Immature natural killer cell (primary cell): ENCODE results near the gene CEACAM21. TPM values are rescaled to one million over a fixed set of nuclear protein-coding genes. Genes with fewer than 3 reads are reported as not detected.

Experiments used
- DNase-seq, 3 donors: peaks; one replicate each; pipeline ENCODE4 v3.0.0; 2022; ENCODE audit warnings: mixed read lengths in 1 of 3
- H3K27ac Mint-ChIP-seq, 6 donors: one replicate each; pipeline ENCODE4 v1.8.0; 2020; ENCODE audit warnings: mixed read lengths in 6 of 6, mild to moderate bottlenecking in 5 of 6, inconsistent platforms in 4 of 6, moderate library complexity in 3 of 6
- H3K27me3 Mint-ChIP-seq, 3 donors: one replicate each; pipeline ENCODE4 v1.8.0; 2020 to 2021; ENCODE audit warnings: low read depth in 3 of 3, mild to moderate bottlenecking in 3 of 3, mixed read lengths in 3 of 3, moderate library complexity in 3 of 3, inconsistent platforms in 1 of 3
- H3K36me3 Mint-ChIP-seq, 3 donors: one replicate each; pipeline ENCODE4 v1.8.0; 2020; ENCODE audit warnings: mixed read lengths in 3 of 3, inconsistent platforms in 2 of 3, mild to moderate bottlenecking in 2 of 3
- H3K4me1 Mint-ChIP-seq, 2 donors: one replicate each; pipeline ENCODE4 v1.8.0; 2020; ENCODE audit warnings: inconsistent platforms in 2 of 2, mild to moderate bottlenecking in 2 of 2, mixed read lengths in 2 of 2, moderate library complexity in 1 of 2
- H3K4me3 Mint-ChIP-seq, 5 donors: one replicate each; pipeline ENCODE4 v1.8.0; 2020; ENCODE audit warnings: mild to moderate bottlenecking in 5 of 5, mixed read lengths in 5 of 5, inconsistent platforms in 3 of 5, moderate library complexity in 3 of 5
- H3K9me3 Mint-ChIP-seq, 6 donors: one replicate each; pipeline ENCODE4 v1.8.0; 2020; ENCODE audit warnings: mild to moderate bottlenecking in 6 of 6, mixed read lengths in 6 of 6, inconsistent platforms in 4 of 6, moderate library complexity in 3 of 6
- polyA plus RNA-seq, 3 donors: library from polyadenylated mRNA; unstranded; fragments of 300-500 nt; fragmentation: Illumina TruSeq; gene quantifications; one replicate each; pipeline ENCODE4 v1.2.3, GENCODE V29; 2021

The CEACAM21 gene
- polyA plus RNA-seq, 3 donors from 2014 or later: 16.0 to 44.9 (median 43.7) TPM

DNA sequence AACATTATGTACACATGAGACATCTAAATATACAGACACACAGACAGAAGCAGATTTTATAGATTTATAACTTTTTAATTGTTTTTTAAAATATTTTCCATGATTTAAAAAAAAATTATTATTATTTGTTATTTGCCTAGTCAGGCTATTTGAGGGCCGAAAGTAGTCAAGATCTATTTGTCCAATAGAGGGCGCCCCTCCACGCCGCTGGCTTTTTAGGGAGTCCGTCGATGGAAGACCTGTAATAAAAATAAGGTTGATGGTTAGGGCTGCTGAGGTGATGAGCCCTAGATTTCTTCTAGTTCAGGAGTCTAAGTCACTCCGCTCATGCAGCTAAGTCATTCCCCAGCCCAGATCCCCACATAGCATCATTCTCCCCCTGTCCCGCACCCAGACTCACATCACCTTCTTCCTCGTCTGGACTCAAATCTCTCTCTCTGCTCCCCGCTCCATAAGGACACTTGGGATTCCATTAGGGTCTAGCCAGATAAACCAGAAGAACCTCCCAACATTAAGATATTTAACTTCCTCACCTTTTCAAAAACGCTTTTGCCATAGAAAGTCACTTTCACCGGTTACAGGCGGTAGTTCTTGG, 33.9 kb upstream of the CEACAM21 start:
- peaks cover 37 to 48% of the 10 kb centered on the region in 2 donors for H3K4me1 Mint-ChIP-seq
- peak overlapping the region in 3 of 5 donors; percentile 30 to 59 (median 39) for H3K4me3 Mint-ChIP-seq
- H3K27me3 Mint-ChIP-seq: peaks cover 3 to 11% (median 8%) of the 10 kb centered on the region in 3 donors
- peak; percentile 73 to 77 (median 74) for DNase-seq
- no peaks in the 10 kb centered on the region for H3K36me3 Mint-ChIP-seq
- peak overlapping the region in 4 of 6 donors; percentile 36 to 82 (median 61) for H3K27ac Mint-ChIP-seq
- H3K9me3 Mint-ChIP-seq: no peaks in the 10 kb centered on the region

GRCh38 chr19:41542622-41543021, 33.3 kb upstream of the CEACAM21 start:
- peak overlapping the region in 1 of 6 donors; percentile 36 for H3K27ac Mint-ChIP-seq
- H3K4me3 Mint-ChIP-seq: peak overlapping the region in 1 of 5 donors; percentile 3
- no peaks in the 10 kb centered on the region for H3K9me3 Mint-ChIP-seq
- peaks cover 41 to 54% of the 10 kb centered on the region in 2 donors for H3K4me1 Mint-ChIP-seq
- DNase-seq: no peak
- H3K36me3 Mint-ChIP-seq: no peaks in the 10 kb centered on the region
- peaks cover 3 to 11% (median 8%) of the 10 kb centered on the region in 3 donors for H3K27me3 Mint-ChIP-seq

DNA sequence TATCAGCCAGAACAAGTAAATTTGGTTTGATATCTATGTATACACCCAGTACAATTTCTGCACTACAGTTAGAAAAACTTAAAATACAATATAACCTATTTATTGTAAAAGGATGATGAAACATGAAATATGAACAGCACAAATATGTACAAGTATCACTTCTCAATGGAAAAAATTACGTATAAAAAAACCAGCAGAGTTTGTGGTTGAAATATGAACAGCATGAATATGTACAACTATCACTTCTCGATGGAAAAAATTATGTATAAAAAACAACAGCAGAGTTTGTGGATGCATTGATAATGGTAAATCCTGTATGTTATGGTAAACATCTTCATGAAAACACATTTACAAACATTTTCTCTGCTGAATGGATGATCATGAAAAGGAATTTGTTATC, 32.4 kb upstream of the CEACAM21 start:
- no peaks in the 10 kb centered on the region for H3K9me3 Mint-ChIP-seq
- no peak overlapping the region for H3K4me3 Mint-ChIP-seq
- peaks cover 3 to 11% (median 8%) of the 10 kb centered on the region in 3 donors for H3K27me3 Mint-ChIP-seq
- DNase-seq: no peak
- peaks cover 47 to 63% of the 10 kb centered on the region in 2 donors for H3K4me1 Mint-ChIP-seq
- peak overlapping the region in 2 of 6 donors; percentile 24 to 28 for H3K27ac Mint-ChIP-seq
- H3K36me3 Mint-ChIP-seq: no peaks in the 10 kb centered on the region

- Mint-ChIP-seq H3K4me1 (peaks cover 56 to 72% of the 10 kb centered on the region in 2 donors), H3K36me3 (peaks cover 5 to 6% (median 6%) of the 10 kb centered on the region in 3 donors), H3K9me3 (no peaks in the 10 kb centered on the region), H3K4me3 (peak overlapping the region; percentile 84 to 92 (median 87)), H3K27ac (peak overlapping the region; percentile 95 to 99 (median 98)), H3K27me3 (peaks cover 12 to 19% (median 14%) of the 10 kb centered on the region in 3 donors)
- DNase-seq: no peak
Measured at GRCh38 chr19:41545547-41545946, 30.4 kb upstream of the CEACAM21 start.

DNA sequence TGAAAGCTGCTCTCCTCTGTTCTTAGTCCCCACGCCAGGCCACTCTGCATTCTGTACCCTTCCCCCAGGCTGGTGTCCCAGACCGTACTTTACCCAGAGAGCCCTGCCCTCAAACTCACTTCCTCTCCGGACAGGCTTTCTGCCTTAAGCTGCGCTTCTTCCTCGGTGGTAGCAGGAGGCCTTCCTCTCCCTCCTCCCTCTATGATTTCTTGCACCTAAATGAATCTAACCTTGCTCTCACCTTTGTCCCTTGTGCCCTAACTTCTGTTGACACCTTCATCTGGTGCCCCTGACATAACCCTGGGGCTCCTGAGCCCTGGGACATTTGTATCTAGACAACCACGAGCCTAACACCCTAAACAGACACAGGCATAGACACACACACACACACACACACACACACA, 29.6 kb upstream of the CEACAM21 start:
- Mint-ChIP-seq H3K36me3 (peaks cover 6 to 12% (median 10%) of the 10 kb centered on the region in 3 donors), H3K27me3 (peaks cover 12 to 19% (median 14%) of the 10 kb centered on the region in 3 donors), H3K4me1 (peaks cover 60 to 76% of the 10 kb centered on the region in 2 donors), H3K9me3 (no peaks in the 10 kb centered on the region), H3K4me3 (peak overlapping the region; percentile 84 to 92 (median 87)), H3K27ac (peak overlapping the region; percentile 95 to 99 (median 98))
- DNase-seq: peak; percentile 51 to 61 (median 59)

- H3K27me3 Mint-ChIP-seq: peaks cover 12 to 19% (median 14%) of the 10 kb centered on the region in 3 donors
- peak overlapping the region; percentile 95 to 99 (median 98) for H3K27ac Mint-ChIP-seq
- no peak for DNase-seq
Measured at GRCh38 chr19:41546961-41547360, 29.0 kb upstream of the CEACAM21 start.

DNA sequence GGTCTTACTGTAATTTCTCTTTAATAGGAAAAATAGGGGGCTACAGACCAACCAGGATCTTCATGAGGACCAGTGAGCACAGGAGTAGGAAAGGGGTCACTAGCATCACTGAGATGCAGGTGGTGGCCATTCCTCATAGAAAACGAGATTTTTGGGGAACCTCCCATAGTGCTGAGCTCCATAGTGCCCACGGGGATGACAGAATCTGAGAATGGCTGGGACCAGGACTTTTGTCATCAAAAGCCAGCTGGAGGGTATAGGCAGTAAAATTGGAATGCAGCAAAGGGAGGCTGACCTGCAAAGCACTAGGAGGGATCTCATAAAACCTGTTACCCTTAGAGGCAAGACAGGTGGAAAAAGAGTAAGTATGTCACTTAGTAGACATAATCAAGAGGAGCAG, 28.4 kb upstream of the CEACAM21 start:
- H3K4me1 Mint-ChIP-seq: peaks cover 65 to 79% of the 10 kb centered on the region in 2 donors
- peaks cover 10 to 19% (median 12%) of the 10 kb centered on the region in 3 donors for H3K27me3 Mint-ChIP-seq
- no peaks in the 10 kb centered on the region for H3K9me3 Mint-ChIP-seq
- peak overlapping the region in 4 of 5 donors; percentile 13 to 38 (median 22) for H3K4me3 Mint-ChIP-seq
- peaks cover 14 to 20% (median 15%) of the 10 kb centered on the region in 3 donors for H3K36me3 Mint-ChIP-seq
- DNase-seq: no peak
- peak overlapping the region; percentile 65 to 99 (median 96) for H3K27ac Mint-ChIP-seq

More at GRCh38 chr19:41546961-41547360, 29.0 kb upstream of the CEACAM21 start:
- H3K4me1 Mint-ChIP-seq: peaks cover 65 to 80% of the 10 kb centered on the region in 2 donors
- no peaks in the 10 kb centered on the region for H3K9me3 Mint-ChIP-seq
- H3K4me3 Mint-ChIP-seq: peak overlapping the region in 4 of 5 donors; percentile 84 to 92 (median 88)
- H3K36me3 Mint-ChIP-seq: peaks cover 10 to 16% (median 13%) of the 10 kb centered on the region in 3 donors

GRCh38 chr19:41548047-41548446, 27.9 kb upstream of the CEACAM21 start:
- Mint-ChIP-seq H3K9me3 (no peaks in the 10 kb centered on the region), H3K27ac (peak overlapping the region; percentile 51 to 99 (median 84)), H3K4me3 (peak overlapping the region in 4 of 5 donors; percentile 25 to 64 (median 50)), H3K4me1 (peaks cover 69 to 79% of the 10 kb centered on the region in 2 donors), H3K27me3 (peaks cover 10 to 19% (median 12%) of the 10 kb centered on the region in 3 donors), H3K36me3 (peaks cover 17 to 24% (median 20%) of the 10 kb centered on the region in 3 donors)
- DNase-seq: no peak

GRCh38 chr19:41548954-41549688, 26.8 kb upstream of the CEACAM21 start:
- Mint-ChIP-seq H3K27me3 (peaks cover 10 to 19% (median 12%) of the 10 kb centered on the region in 3 donors), H3K4me3 (peak overlapping the region; percentile 97 to 100 (median 98)), H3K9me3 (no peaks in the 10 kb centered on the region), H3K4me1 (peaks cover 78 to 83% of the 10 kb centered on the region in 2 donors), H3K36me3 (peaks cover 19 to 31% (median 26%) of the 10 kb centered on the region in 3 donors), H3K27ac (peak overlapping the region; percentile 95 to 99 (median 98))
- DNase-seq: peak; percentile 73 to 77 (median 76)

- Mint-ChIP-seq H3K9me3 (no peaks in the 10 kb centered on the region), H3K27ac (peak overlapping the region; percentile 95 to 99 (median 98)), H3K4me3 (peak overlapping the region; percentile 97 to 100 (median 98)), H3K27me3 (peaks cover 10 to 19% (median 12%) of the 10 kb centered on the region in 3 donors), H3K4me1 (peaks cover 79 to 83% of the 10 kb centered on the region in 2 donors), H3K36me3 (peaks cover 21 to 34% (median 30%) of the 10 kb centered on the region in 3 donors)
- no peak for DNase-seq
Measured at GRCh38 chr19:41549884-41550283, 26.1 kb upstream of the CEACAM21 start.

GRCh38 chr19:41551212-41551610, 24.8 kb upstream of the CEACAM21 start:
- Mint-ChIP-seq H3K27ac (peak overlapping the region; percentile 95 to 99 (median 98)), H3K4me1 (peaks cover 79 to 83% of the 10 kb centered on the region in 2 donors), H3K9me3 (no peaks in the 10 kb centered on the region), H3K4me3 (peak overlapping the region; percentile 97 to 100 (median 98)), H3K27me3 (peaks cover 9 to 16% (median 10%) of the 10 kb centered on the region in 3 donors), H3K36me3 (peaks cover 27 to 42% (median 40%) of the 10 kb centered on the region in 3 donors)
- DNase-seq: no peak

DNA sequence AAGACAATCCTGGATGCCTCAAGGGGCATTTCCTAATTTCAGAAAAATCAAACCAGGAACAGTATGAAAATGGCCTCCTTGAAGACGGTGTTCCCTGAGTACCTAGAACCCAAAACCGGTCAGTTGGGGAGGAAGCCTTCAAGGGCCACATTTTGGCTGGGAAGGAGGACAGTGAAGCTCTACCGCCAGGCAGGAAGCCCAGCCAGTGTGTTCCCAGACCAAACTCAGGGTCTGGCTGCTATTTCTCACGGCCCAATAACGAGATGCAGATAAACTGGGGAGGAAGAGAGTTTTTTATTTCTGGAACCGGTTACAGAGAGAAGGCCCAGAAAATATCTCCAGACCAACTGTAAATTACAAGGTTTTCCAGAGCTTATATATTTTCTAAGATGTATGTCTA, 24.3 kb upstream of the CEACAM21 start:
- Mint-ChIP-seq H3K4me1 (peaks cover 79 to 83% of the 10 kb centered on the region in 2 donors), H3K27ac (peak overlapping the region; percentile 95 to 99 (median 98)), H3K27me3 (peaks cover 4 to 11% (median 10%) of the 10 kb centered on the region in 3 donors), H3K36me3 (peaks cover 27 to 44% (median 42%) of the 10 kb centered on the region in 3 donors), H3K4me3 (peak overlapping the region; percentile 97 to 100 (median 98)), H3K9me3 (no peaks in the 10 kb centered on the region)
- no peak for DNase-seq

DNA sequence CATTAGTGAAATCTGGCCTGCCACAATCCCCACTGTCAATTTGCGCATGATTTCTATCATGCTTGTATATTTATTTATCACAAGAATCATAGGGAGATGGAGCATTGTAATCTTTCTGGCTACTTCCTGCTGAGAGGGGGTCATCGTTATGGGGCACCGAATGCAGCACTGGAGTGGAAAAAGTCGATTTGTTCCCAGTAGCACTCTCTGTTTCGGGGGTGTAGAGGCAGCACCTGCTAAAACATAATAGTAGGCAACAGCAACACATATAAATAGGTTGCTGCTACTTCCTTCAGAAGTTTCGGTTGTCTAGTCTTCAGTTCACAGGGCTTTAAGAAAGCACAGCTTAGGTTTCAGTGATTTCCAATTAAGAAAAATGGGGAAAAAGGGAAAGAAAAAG, 23.4 kb upstream of the CEACAM21 start:
- Mint-ChIP-seq H3K4me1 (peaks cover 80 to 83% of the 10 kb centered on the region in 2 donors), H3K27me3 (peaks cover 4 to 10% (median 10%) of the 10 kb centered on the region in 3 donors), H3K9me3 (no peaks in the 10 kb centered on the region), H3K4me3 (peak overlapping the region; percentile 97 to 100 (median 98)), H3K27ac (peak overlapping the region; percentile 95 to 99 (median 98)), H3K36me3 (peaks cover 27 to 48% (median 43%) of the 10 kb centered on the region in 3 donors)
- DNase-seq: no peak
